GM18870 (cell line): ENCODE data around the gene PACSIN1.

ENCODE experiments used
- ATAC-seq: cut with Tn5 transposase; IDR thresholded peaks from one replicate; pipeline ENCODE4 v1.9.1; 2021; ENCODE audit warnings: moderate library complexity; ENCODE audit not compliant: unreplicated experiment

Gene PACSIN1

GRCh38 chr6:34578445-34579262 is 112.8 kb downstream of the PACSIN1 start:
- no peak for ATAC-seq

GRCh38 chr6:34580707-34581560 is 115.1 kb downstream of the PACSIN1 start:
- no peak for ATAC-seq

GRCh38 chr6:34581561-34581920 is 115.7 kb downstream of the PACSIN1 start:
- no peak for ATAC-seq

- ATAC-seq = no peak
Measured at GRCh38 chr6:34583461-34583860, 117.6 kb downstream of the PACSIN1 start.

- no peak for ATAC-seq
Measured at GRCh38 chr6:34583861-34584604, 118.2 kb downstream of the PACSIN1 start.

GRCh38 chr6:34584694-34585093 is 118.8 kb downstream of the PACSIN1 start:
- no peak for ATAC-seq
